Measurements from ENCODE around the gene OLFM1.

Gene OLFM1

GRCh38 chr9:135090081-135090480, 2.6 kb downstream of the OLFM1 start:
- DNase-seq (ENCODE audit: low read depth, low spot score), result no peak

GRCh38 chr9:135090547-135090946, 3.1 kb downstream of the OLFM1 start:
- DNase-seq (ENCODE audit: low read depth, low spot score), result peak; percentile 11

GRCh38 chr9:135091545-135091944, 4.1 kb downstream of the OLFM1 start:
- no peak for DNase-seq (ENCODE audit: low read depth, low spot score)

- DNase-seq (ENCODE audit: low read depth, low spot score), result no peak
Measured at GRCh38 chr9:135093111-135093510, 5.6 kb downstream of the OLFM1 start.

- DNase-seq (ENCODE audit: low read depth, low spot score), result no peak
Measured at GRCh38 chr9:135093911-135094584, 6.6 kb downstream of the OLFM1 start.

GRCh38 chr9:135095470-135096407, 8.3 kb downstream of the OLFM1 start:
- no peak for DNase-seq (ENCODE audit: low read depth, low spot score)

GRCh38 chr9:135096408-135096895, 9.0 kb downstream of the OLFM1 start:
- DNase-seq (ENCODE audit: low read depth, low spot score), result no peak

GRCh38 chr9:135098400-135099105, 11.1 kb downstream of the OLFM1 start:
- DNase-seq (ENCODE audit: low read depth, low spot score), result peak; percentile 51

- no peak for DNase-seq (ENCODE audit: low read depth, low spot score)
Measured at GRCh38 chr9:135099574-135099973, 12.1 kb downstream of the OLFM1 start.

GRCh38 chr9:135100241-135100681, 12.8 kb downstream of the OLFM1 start:
- DNase-seq (ENCODE audit: low read depth, low spot score), result no peak

- DNase-seq (ENCODE audit: low read depth, low spot score), result no peak
Measured at GRCh38 chr9:135100725-135101410, 13.4 kb downstream of the OLFM1 start.

GRCh38 chr9:135101486-135101885, 14.0 kb downstream of the OLFM1 start:
- no peak for DNase-seq (ENCODE audit: low read depth, low spot score)

GRCh38 chr9:135101926-135102325, 14.5 kb downstream of the OLFM1 start:
- DNase-seq (ENCODE audit: low read depth, low spot score), result no peak

GRCh38 chr9:135102331-135102730, 14.9 kb downstream of the OLFM1 start:
- DNase-seq (ENCODE audit: low read depth, low spot score), result no peak

GRCh38 chr9:135103001-135103446, 15.6 kb downstream of the OLFM1 start:
- no peak for DNase-seq (ENCODE audit: low read depth, low spot score)

- no peak for DNase-seq (ENCODE audit: low read depth, low spot score)
Measured at GRCh38 chr9:135103931-135104639, 16.6 kb downstream of the OLFM1 start.

- DNase-seq (ENCODE audit: low read depth, low spot score), result no peak
Measured at GRCh38 chr9:135104761-135105160, 17.3 kb downstream of the OLFM1 start.

- DNase-seq (ENCODE audit: low read depth, low spot score), result no peak
Measured at GRCh38 chr9:135105211-135105745, 17.8 kb downstream of the OLFM1 start.

GRCh38 chr9:135105938-135106491, 18.5 kb downstream of the OLFM1 start:
- no peak for DNase-seq (ENCODE audit: low read depth, low spot score)

Data from astrocyte of the hippocampus (primary cell).